ELF-1 (cell line): ENCODE measurements around the gene ISYNA1.

Experiments
- DNase-seq: peaks from one replicate; pipeline ENCODE4 v3.0.0-alpha.2; 2016; ENCODE audit warnings: low read depth, low spot score

Gene ISYNA1

GRCh38 chr19:18392417-18392816, 45.5 kb downstream of the ISYNA1 start:
- DNase-seq, result no peak

GRCh38 chr19:18391509-18392075, 46.3 kb downstream of the ISYNA1 start:
- DNase-seq, result no peak

DNA sequence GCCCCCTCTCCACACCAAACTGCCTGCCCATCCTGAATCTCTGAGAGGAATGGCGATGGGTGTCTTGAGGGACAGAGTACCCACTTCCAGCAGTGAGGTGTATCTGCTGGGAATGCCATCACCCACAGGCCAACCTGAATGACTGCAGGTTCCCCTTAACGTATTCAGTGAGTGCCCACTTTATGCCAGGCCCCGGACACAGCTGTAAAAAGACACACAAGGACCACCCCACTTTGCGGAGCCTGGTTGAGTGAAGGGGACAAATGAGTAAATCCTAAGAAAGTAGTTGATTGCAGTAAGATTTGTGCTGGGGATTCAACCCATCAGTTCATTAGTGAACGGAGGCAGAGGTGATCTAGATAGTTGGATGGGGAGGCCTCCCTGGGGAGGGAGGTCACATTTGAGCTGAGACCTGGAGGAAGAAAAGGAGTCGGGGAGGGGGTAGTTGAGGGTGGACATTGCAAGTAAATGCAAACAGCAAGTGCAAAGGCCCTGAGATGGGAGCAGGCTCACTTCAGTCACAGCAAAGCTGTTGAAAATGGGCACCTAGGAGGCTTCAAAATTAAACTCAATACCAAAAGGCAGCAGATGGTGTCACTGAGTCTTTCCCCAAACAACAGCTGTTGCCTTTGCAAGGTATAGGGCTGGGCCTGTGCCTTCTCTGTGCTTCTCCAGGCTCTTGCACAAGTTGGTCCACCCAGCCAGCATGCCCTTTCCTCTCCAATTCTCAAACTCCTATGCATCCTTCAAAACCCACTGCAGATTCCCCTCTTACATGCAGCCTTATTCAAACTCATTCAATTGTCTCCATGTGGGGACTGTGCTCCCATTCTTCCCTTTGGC, 47.6 kb downstream of the ISYNA1 start:
- no peak for DNase-seq

GRCh38 chr19:18389726-18390064, 48.2 kb downstream of the ISYNA1 start:
- DNase-seq, result no peak

DNA sequence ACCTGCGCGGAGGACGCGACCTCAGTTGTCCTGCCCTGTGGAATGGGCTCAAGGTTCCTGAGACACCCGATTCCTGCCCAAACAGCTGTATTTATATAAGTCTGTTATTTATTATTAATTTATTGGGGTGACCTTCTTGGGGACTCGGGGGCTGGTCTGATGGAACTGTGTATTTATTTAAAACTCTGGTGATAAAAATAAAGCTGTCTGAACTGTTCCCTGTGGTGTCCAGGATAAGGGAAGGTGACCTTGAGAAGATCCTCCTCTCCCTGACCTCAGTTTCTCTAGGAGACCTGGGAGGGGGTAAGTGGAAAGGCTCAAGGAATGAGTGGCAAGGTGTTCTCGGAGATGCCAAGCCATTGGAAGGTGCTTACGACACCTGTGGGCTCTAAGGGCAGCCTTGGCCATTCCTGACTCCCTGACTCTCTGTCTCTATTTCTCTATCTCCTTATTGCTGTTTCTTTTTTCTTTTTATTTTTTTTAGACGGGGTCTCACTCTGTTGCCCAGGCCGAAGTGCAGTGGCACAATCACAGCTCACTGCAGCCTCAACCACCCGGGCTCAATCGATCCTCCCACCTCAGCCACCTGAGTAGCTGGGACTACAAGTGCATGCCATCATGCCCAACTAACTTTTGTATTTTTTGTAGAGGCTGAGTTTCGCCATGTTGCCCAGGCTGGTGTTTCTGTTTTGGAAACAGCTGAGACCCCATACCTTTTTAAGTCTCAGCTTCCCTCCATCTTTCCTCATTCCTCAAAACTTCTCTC, 48.8 kb downstream of the ISYNA1 start:
- no peak for DNase-seq

GRCh38 chr19:18388100-18388959, 49.6 kb downstream of the ISYNA1 start:
- DNase-seq, result peak; percentile 93

DNA sequence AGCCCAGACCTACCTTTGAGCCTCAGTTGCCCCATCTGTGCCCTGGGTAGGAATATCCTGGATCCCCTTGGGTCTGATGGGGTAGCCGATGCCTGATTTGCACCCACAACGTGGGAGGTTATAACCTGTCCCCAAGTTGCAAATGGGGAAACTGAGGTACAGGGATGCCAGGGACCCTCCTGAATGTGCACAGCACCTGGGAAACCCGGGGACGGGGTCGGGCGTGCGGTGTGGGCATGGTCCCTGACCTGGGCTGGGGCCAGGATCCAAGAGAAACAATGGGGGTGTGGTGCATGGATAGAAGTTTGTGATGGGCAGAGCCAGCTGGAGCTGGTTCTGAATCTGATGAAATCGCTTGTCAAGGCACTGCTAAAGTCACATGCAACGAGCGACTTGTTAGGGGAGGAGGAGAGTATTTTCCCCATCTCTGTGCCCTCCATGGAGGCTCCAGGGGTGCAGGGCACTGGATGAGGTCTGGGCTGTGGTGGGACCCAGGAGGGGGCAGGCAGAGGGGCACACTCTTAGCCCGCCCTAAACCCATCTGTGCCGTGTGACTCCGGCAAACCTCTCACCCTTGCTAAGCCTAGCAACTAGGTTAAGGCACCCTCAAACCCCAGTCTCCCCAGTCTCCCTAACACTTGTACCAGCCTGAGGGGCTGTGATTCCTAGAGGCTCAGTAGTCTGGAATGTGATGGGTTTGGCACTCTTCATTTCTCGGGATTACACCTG, 51.2 kb downstream of the ISYNA1 start:
- DNase-seq, result no peak

DNA sequence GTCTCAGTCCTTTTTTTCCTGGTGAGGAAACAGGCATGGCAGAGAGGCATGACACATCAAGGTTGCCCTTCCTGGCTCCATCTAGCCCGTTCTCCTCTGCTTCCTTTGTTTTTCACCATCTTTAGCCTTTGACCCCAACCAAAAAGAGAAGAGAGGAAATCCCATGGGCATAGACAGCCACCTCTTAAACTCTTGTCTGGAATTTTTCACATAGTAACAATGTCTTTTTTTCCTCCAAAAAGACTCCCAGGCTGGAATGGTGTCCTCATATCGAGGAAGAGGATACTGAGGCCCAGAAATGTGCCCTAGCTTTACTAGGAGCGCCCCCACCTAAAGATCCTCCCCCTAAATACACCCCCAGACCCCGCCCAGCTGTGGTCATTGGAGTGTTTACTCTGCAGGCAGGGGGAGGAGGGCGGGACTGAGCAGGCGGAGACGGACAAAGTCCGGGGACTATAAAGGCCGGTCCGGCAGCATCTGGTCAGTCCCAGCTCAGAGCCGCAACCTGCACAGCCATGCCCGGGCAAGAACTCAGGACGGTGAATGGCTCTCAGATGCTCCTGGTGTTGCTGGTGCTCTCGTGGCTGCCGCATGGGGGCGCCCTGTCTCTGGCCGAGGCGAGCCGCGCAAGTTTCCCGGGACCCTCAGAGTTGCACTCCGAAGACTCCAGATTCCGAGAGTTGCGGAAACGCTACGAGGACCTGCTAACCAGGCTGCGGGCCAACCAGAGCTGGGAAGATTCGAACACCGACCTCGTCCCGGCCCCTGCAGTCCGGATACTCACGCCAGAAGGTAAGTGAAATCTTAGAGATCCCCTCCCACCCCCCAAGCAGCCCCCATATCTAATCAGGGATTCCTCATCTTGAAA, 52.0 kb downstream of the ISYNA1 start, which contains the start of gene GDF15:
TSS of gene GDF15 (plus strand) at position 484 of the 868 bp plus-strand sequence. CDS start at position 516, 32 bp downstream.
- peak; percentile 88 for DNase-seq

DNA sequence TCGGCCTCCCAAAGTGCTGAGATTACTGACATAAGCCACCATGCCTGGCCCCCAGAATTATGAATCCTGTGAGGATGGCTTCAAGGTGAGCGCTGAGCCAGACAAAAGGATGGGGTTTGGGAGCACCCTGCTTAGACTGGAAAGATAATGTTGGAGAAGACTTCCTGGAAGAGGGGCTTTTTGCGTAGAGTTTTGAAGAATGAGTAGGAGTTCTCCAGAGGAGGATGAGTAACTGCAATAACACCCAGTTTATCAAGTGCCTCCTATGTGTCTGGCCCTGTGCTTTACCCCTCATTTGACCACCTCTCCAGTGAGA, 52.6 kb downstream of the ISYNA1 start:
- no peak for DNase-seq

DNA sequence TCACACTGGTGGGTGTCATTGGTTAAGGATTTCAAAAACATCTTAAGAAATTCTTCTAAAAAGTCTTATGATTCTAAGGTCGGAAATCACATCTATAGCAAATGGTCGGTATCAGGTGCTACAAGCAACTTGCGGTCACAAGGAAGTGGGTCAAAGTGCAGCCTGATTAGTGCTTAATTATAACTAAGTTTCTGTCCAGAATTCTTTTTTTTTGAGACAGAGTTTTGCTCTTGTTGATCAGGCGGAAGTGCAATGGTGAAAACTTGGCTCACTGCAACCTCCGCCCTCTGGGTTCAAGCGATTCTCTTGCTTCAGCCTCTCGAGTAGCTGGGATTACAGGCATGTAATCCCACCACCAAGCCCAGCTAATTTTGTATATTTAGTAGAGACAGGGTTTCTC, 53.2 kb downstream of the ISYNA1 start:
- no peak for DNase-seq
